OCI-LY3 (cell line): ENCODE measurements around the gene RSRP1.
A peak's percentile ranks its signal among the peaks of the same experiment; 100 is the strongest.
"Not testable (repeated sequence)": the region's sequence is repeated elsewhere in the genome, so short reads cannot be mapped to it uniquely, and the experiment has no call there.

Experiments used
- H2AFZ ChIP-seq: fragments of 200-600, 300-600 bp; shearing (Covaris generic); 2 replicates; pipeline ENCODE4 v1.6.0; 2014; ENCODE audit warnings: antibody characterized with exemption, low read depth, low read length
- H3K27ac ChIP-seq: fragments of 200-600, 300-600 bp; sonication (generic); 2 replicates; pipeline ENCODE4 v1.5.1; 2014; ENCODE audit warnings: mild to moderate bottlenecking, low read length, moderate library complexity, mixed read lengths
- H3K27me3 ChIP-seq: fragments of 200-600, 300-600 bp; sonication (generic); 2 replicates; pipeline ENCODE4 v1.6.1; 2014; ENCODE audit warnings: low read depth, low read length, mixed read lengths
- H3K36me3 ChIP-seq: fragments of 200-600, 300-600 bp; sonication (generic); replicated peaks from 2 replicates; pipeline ENCODE3; 2014; ENCODE audit warnings: low read depth, low read length, mixed read lengths
- H3K4me1 ChIP-seq: fragments of 300-600, 200-600 bp; sonication (generic); 2 replicates; pipeline ENCODE4 v1.6.1; 2014; ENCODE audit warnings: low read length, mixed read lengths
- H3K4me2 ChIP-seq: fragments of 200-600, 300-600 bp; sonication (generic); 2 replicates; pipeline ENCODE4 v1.6.1; 2014; ENCODE audit warnings: low read length, mixed read lengths
- H3K4me3 ChIP-seq: fragments of 300-600, 200-600 bp; sonication (generic); 2 replicates; pipeline ENCODE4 v1.5.1; 2014; ENCODE audit warnings: antibody characterized with exemption, mild to moderate bottlenecking, low read length, moderate library complexity
- H3K79me2 ChIP-seq: fragments of 300-600, 200-600 bp; shearing (Covaris generic); 2 replicates; pipeline ENCODE4 v1.6.1; 2014; ENCODE audit warnings: mild to moderate bottlenecking, low read length, mixed read lengths
- H3K9ac ChIP-seq: fragments of 300-600, 200-600 bp; shearing (Covaris generic); 2 replicates; pipeline ENCODE4 v1.6.0; 2014; ENCODE audit warnings: mild to moderate bottlenecking, low read length, moderate library complexity
- H3K9me3 ChIP-seq: fragments of 200-600, 300-600 bp; shearing (Covaris generic); 2 replicates; pipeline ENCODE4 v1.6.1; 2014; ENCODE audit warnings: low read length, mixed read lengths; ENCODE audit not compliant: insufficient read depth
- H4K20me1 ChIP-seq: fragments of 200-600, 300-600 bp; sonication (generic); 2 replicates; pipeline ENCODE4 v1.6.1; 2016; ENCODE audit warnings: low read length, mixed read lengths; ENCODE audit not compliant: insufficient read depth
- EZH2phosphoT487 ChIP-seq: fragments of 200-600 bp; shearing (Covaris generic); IDR thresholded peaks from 2 replicates; pipeline ENCODE4 v1.6.1; 2018; ENCODE audit warnings: antibody characterized with exemption, mixed run types, low read depth
- TF ChIP-seq, protein P1 (sequence below): fragments of 200-600, 300-600 bp; sonication (generic); IDR thresholded peaks from 2 replicates; pipeline ENCODE4 v1.5.1; 2014; ENCODE audit warnings: antibody characterized with exemption, low read length, low read depth

RSRP1 gene, protein sequence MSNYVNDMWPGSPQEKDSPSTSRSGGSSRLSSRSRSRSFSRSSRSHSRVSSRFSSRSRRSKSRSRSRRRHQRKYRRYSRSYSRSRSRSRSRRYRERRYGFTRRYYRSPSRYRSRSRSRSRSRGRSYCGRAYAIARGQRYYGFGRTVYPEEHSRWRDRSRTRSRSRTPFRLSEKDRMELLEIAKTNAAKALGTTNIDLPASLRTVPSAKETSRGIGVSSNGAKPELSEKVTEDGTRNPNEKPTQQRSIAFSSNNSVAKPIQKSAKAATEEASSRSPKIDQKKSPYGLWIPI

DNA sequence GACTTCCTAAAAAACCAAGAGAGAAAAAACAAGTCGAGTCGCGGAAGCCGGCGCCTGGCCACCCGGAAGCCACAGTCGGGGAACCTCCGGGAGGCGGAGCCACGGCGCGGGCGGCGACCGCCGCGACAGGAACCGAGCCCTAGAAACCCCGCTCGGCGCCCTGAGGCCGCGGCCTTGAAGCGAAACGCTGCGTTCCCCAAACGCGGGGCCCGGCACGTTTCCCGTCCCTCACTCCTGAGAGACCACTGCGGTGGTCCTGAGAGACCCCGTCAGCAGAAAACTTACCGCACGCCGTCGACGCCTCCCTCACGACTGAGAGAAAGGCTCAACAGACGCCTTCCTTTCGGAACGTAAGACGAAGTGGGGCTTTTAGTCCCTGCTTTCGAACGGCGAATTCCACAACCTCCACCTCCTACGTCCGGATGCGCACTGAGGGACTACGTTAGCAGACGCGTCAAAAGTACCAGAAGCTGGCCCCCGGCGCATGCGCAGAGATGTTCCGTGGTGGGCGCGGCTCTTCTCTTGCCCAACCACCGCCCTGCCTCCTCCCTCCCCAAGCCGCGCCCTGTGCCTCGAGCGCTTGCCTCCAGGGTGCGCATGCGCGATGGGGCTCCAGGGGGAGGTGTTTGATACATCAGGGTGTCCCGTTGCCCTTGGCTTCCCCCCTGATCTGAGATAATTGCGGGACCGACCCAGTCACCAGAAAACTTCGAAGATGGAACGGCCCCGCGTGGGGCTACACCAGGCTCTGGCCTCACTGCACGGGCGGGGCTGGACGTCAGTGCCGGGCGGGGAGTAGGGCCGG lies at the start of gene RSRP1:
Gene RSRP1, minus strand, starts transcription at position 431 of the 805 bp plus-strand sequence. CDS start 491 bp downstream, outside the sequence.
- TF ChIP-seq, protein P1, sequence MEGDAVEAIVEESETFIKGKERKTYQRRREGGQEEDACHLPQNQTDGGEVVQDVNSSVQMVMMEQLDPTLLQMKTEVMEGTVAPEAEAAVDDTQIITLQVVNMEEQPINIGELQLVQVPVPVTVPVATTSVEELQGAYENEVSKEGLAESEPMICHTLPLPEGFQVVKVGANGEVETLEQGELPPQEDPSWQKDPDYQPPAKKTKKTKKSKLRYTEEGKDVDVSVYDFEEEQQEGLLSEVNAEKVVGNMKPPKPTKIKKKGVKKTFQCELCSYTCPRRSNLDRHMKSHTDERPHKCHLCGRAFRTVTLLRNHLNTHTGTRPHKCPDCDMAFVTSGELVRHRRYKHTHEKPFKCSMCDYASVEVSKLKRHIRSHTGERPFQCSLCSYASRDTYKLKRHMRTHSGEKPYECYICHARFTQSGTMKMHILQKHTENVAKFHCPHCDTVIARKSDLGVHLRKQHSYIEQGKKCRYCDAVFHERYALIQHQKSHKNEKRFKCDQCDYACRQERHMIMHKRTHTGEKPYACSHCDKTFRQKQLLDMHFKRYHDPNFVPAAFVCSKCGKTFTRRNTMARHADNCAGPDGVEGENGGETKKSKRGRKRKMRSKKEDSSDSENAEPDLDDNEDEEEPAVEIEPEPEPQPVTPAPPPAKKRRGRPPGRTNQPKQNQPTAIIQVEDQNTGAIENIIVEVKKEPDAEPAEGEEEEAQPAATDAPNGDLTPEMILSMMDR: no peak
- no peak for TF ChIP-seq EZH2phosphoT487
- H3K4me3 ChIP-seq: peak within 1 kb of the TSS; percentile 97
- H3K27me3 ChIP-seq: no peaks in the 10 kb centered on the region
- H3K9ac ChIP-seq: peak within 1 kb of the TSS; percentile 99
- peak within 1 kb of the TSS; percentile 86 for H3K4me2 ChIP-seq
- H4K20me1 ChIP-seq: peaks cover 19% of the 10 kb centered on the region
- peak within 1 kb of the TSS; percentile 95 for H3K27ac ChIP-seq
- H3K9me3 ChIP-seq: no peaks in the 10 kb centered on the region
- H3K36me3 ChIP-seq: peaks cover 39% of the 10 kb centered on the region
- peak within 1 kb of the TSS; percentile 64; the same call in 1 of the 2 replicates for H2AFZ ChIP-seq
- H3K79me2 ChIP-seq: peaks cover 35% of the 10 kb centered on the region
- peaks cover 11% of the 10 kb centered on the region for H3K4me1 ChIP-seq

GRCh38 chr1:25296501-25296900 lies 49.2 kb upstream of the RSRP1 start:
- not testable (repeated sequence) for H3K4me2 ChIP-seq, H3K27ac ChIP-seq, H3K4me1 ChIP-seq, H3K9me3 ChIP-seq, H3K79me2 ChIP-seq, H3K27me3 ChIP-seq, H3K4me3 ChIP-seq, H3K9ac ChIP-seq, H3K36me3 ChIP-seq, H4K20me1 ChIP-seq, H2AFZ ChIP-seq

DNA sequence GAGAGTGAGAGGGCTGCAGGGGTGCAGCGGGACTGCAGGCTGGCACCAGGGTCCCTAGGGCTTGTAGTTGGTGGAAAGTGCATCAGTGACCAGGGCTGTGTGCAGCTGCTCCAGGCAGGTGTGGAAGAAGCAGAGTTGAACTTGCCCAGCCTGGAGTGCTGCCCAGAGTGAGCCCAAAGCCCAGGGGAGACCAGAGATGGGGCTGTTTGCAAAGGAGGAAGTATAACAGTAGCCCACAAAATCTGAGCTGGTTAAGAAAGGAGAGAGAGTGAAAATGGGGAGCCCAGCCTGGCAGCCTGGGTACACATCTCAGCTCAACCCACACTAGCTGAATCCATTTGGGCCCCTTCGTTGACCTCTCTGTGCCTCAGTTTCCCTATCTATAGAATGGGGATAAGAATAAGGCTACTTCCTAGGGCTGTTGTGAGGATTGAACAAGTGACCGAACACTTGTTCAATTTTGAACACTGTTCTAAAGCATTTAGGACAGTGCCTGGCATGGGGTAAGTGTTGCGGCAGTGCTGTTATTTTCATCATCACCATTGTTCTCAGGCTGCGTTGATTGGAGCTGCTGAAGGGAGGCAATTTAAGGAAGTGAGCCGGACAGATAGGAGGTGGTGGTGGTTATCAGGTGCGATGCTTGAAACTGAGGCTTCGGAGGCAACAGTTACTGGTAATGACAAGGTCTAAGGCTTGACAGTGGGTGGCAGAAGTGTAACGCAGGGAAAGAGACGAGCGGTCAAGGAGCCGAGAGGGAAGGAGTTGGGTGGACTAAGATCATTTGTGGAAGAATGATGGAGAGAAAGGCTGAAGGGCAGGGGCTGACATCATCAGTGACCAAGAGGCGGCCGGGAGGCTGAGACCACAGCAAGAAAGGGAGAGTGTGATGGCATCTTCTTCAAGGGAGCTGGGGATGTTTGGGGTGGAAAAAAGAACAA lies 47.9 kb upstream of the RSRP1 start:
- not testable (repeated sequence) for H3K4me3 ChIP-seq, H3K79me2 ChIP-seq, H3K27me3 ChIP-seq, H3K36me3 ChIP-seq, H3K4me1 ChIP-seq, H2AFZ ChIP-seq, H3K4me2 ChIP-seq, H4K20me1 ChIP-seq, H3K27ac ChIP-seq, H3K9ac ChIP-seq, H3K9me3 ChIP-seq

DNA sequence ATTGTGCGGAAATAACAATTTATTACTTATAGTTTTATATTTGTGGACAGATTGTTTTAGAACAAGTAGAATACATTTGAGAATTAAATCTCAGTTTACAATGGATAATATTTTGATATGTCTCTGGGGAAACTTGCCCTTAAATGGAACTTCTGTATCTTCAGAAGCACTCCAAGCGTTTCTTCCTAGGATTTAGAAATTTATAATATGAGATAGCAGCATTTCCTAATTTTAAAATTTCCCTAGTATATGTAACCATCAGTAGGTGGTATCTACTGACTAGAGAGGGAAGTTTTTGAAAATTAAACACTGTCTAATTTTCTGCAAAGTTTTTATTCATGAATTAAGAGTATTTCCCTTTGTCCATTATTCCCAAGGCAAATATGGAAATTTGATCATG lies 46.2 kb upstream of the RSRP1 start:
- H3K4me1 ChIP-seq, H3K4me3 ChIP-seq, H3K79me2 ChIP-seq, H3K27me3 ChIP-seq, H3K27ac ChIP-seq, H3K36me3 ChIP-seq, H2AFZ ChIP-seq, H3K9ac ChIP-seq, H3K9me3 ChIP-seq, H3K4me2 ChIP-seq, H4K20me1 ChIP-seq: not testable (repeated sequence)

GRCh38 chr1:25290043-25290442 lies 42.8 kb upstream of the RSRP1 start:
- H3K27me3 ChIP-seq, H3K36me3 ChIP-seq, H3K4me1 ChIP-seq, H3K79me2 ChIP-seq, H3K9me3 ChIP-seq, H2AFZ ChIP-seq, H3K27ac ChIP-seq, H4K20me1 ChIP-seq, H3K4me2 ChIP-seq, H3K9ac ChIP-seq, H3K4me3 ChIP-seq: not testable (repeated sequence)

DNA sequence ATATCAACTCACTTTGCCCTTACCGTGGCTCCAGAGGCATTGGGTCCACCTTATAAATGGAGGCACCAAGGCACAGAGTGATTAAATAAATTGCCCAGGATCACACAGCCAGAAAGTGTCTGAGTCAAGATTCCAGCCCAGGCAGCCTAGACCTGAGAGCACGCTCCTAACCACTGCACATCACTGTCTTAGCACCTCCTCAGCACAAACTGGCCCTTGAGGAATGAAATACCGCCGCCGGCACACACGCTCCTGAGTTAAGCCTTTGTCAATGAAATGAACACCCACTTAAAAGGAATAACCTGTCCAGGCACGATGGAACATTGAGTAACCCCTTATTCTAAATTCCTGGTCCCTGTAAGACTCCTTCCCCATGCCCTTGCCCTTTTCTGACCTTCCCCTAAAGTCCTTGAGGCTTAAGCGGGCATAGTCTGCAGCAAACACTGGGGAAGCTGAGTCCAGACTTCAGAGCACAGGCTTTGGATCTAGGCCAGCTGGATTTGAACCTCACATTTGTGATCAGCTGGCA lies 41.4 kb upstream of the RSRP1 start:
- H3K27ac ChIP-seq, H2AFZ ChIP-seq, H3K27me3 ChIP-seq, H3K79me2 ChIP-seq, H3K4me3 ChIP-seq, H3K9ac ChIP-seq, H3K4me1 ChIP-seq, H3K36me3 ChIP-seq, H4K20me1 ChIP-seq, H3K4me2 ChIP-seq, H3K9me3 ChIP-seq: not testable (repeated sequence)

- not testable (repeated sequence) for H3K4me2 ChIP-seq
Observed at GRCh38 chr1:25287164-25287563, 39.9 kb upstream of the RSRP1 start.

GRCh38 chr1:25285862-25286261 lies 38.6 kb upstream of the RSRP1 start:
- not testable (repeated sequence) for H3K27ac ChIP-seq, H3K27me3 ChIP-seq, H3K9me3 ChIP-seq, H3K79me2 ChIP-seq, H3K4me1 ChIP-seq, H3K9ac ChIP-seq, H3K4me2 ChIP-seq, H3K36me3 ChIP-seq, H2AFZ ChIP-seq, H3K4me3 ChIP-seq, H4K20me1 ChIP-seq

More at GRCh38 chr1:25287164-25287563, 39.9 kb upstream of the RSRP1 start:
- H4K20me1 ChIP-seq, H3K27ac ChIP-seq, H3K9ac ChIP-seq, H2AFZ ChIP-seq, H3K9me3 ChIP-seq, H3K4me1 ChIP-seq, H3K36me3 ChIP-seq, H3K79me2 ChIP-seq, H3K27me3 ChIP-seq, H3K4me3 ChIP-seq: not testable (repeated sequence)
